ENCODE measurements around the gene CXCR1.
"Not testable (repeated sequence)": the region's sequence is repeated elsewhere in the genome, so short reads cannot be mapped to it uniquely, and the experiment has no call there.

The CXCR1 gene

GRCh38 chr2:218166791-218167190 is at the start of gene CXCR1:
CXCR1 (minus strand) TSS chr2:218166962; CDS start chr2:218165211, 1,751 bp downstream.
- peak; percentile 2 to 12 for DNase-seq (ENCODE audit: low read depth in 2 of 2)

DNA sequence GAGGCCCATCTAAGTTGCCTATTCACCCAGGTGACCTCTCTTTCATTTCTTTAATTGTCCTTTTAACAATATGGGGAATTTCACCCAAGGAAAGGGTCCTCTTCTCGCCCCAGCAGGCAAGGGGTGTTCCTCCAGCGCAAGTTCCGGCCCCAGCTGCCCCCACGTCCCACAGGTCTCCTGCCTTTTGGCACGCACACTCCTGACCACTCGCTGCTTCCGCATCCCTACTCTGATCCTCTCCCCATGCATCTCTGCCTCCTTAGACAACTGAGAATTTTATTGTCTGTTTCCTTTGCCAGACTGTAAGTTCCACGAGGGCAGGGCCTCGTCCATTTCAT is 49.5 kb upstream of the CXCR1 start:
- no peak for DNase-seq (ENCODE audit: low read depth in 2 of 2)

DNA sequence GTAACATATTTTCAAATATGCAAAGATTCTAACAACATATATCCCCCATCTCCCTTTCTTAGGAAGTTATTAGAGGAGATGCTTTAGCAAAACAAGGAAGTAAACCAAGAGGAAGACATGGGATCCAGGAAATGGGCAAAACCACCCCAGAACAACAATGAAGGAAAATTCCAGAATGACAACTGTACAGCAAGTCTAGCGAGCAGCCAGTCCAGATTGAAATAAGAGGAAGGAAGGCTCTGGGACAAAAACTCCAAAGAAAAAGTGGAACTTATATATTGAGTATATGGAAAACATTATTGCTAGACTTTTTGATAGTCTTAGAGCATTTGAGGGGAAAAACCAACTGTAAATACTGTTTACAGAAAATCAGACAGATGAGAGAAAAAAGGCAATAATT is 47.4 kb upstream of the CXCR1 start:
- no peak for DNase-seq (ENCODE audit: low read depth in 2 of 2)

GRCh38 chr2:218209078-218209477 is 42.3 kb upstream of the CXCR1 start:
- DNase-seq (ENCODE audit: low read depth in 2 of 2) = no peak

DNA sequence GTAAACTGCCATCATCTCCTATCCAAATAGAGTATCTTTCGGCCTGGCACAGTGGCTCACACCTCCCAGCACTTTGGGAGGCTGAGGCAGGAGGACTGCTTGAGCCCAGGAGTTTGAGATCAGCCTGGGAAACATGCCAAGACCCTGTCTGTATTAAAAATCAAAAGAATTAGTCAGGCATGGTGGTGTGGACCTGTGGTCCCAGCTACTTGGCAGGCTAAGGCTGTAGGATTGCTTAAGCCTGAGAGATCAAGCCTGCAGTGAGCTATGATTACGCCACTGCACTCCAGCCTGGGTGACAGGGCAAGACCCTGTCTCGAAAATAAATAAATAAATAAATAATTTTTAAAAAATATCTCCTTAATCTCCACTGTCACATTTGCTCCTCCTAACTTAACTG is 35.5 kb upstream of the CXCR1 start:
- DNase-seq (ENCODE audit: low read depth in 2 of 2) = no peak

DNA sequence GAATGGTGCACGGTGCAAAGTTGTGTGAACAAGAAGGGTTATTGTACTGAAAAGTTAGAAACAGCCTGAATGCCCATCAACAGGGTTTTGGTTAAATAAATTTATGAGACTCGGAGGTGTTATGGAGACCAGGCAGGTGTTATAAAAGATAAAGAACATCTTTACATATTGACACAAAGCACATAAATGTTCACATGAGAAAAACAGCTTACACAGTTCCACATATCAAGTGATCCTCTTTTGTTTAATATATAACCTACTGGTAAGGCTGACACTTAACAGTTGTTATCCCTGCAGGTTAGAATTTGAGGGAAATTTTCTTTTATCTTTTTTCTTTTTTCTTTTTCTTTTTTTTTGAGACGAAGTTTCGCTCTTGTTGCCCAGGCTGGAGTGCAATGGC is 30.2 kb upstream of the CXCR1 start:
- no peak for DNase-seq (ENCODE audit: low read depth in 2 of 2)

GRCh38 chr2:218194880-218195279 is 28.1 kb upstream of the CXCR1 start:
- no peak for DNase-seq (ENCODE audit: low read depth in 2 of 2)

GRCh38 chr2:218193701-218194100 is 26.9 kb upstream of the CXCR1 start:
- no peak for DNase-seq (ENCODE audit: low read depth in 2 of 2)

- no peak for DNase-seq (ENCODE audit: low read depth in 2 of 2)
Measured at GRCh38 chr2:218192902-218193430, 26.2 kb upstream of the CXCR1 start.

- DNase-seq (ENCODE audit: low read depth in 2 of 2) = no peak
Measured at GRCh38 chr2:218188528-218188927, 21.8 kb upstream of the CXCR1 start.

GRCh38 chr2:218187296-218188015 is 20.7 kb upstream of the CXCR1 start:
- no peak for DNase-seq (ENCODE audit: low read depth in 2 of 2)

GRCh38 chr2:218186876-218187275 is 20.1 kb upstream of the CXCR1 start:
- no peak for DNase-seq (ENCODE audit: low read depth in 2 of 2)

DNA sequence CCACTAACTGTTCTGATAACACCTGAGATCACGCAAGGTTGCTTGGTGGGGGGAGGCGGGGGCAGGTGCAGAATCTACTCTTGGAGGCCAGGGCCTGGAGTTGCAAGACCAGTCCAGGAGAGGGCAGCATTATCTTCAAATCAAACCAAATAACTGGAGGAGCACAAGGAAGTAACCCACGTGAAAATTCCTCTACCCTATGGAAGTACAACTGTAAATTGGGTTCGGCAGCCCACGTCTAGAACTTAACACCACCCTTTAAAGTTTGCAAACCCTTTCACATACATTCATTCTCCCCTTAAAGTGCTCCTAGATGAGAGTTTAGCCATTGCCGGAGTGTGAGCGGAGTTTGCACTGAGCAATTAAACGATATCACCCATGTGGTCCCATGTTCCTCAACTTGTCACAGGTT is 19.6 kb upstream of the CXCR1 start:
- DNase-seq (ENCODE audit: low read depth in 2 of 2) = peak; percentile 26 to 43

DNA sequence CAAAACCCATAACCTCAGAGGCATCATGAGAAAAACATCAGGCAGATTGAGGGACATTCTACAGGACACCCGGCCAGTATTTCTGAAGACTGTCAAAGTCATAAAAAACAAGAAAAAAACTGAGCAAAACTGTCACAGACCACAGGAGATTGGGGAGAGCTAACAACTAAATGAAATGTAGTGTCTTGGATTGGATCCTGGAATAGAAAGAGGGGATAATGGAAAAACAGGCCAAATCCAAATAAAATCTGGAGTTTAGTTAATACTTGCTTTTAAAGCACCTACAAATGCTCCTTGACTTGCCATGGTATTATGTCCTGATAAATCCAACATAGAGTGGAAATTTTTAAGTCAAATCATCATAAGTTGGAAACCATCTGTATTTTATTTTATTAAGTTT is 17.6 kb upstream of the CXCR1 start:
- DNase-seq (ENCODE audit: low read depth in 2 of 2) = no peak

GRCh38 chr2:218180467-218181114 is 13.8 kb upstream of the CXCR1 start:
- DNase-seq (ENCODE audit: low read depth in 2 of 2) = no peak

DNA sequence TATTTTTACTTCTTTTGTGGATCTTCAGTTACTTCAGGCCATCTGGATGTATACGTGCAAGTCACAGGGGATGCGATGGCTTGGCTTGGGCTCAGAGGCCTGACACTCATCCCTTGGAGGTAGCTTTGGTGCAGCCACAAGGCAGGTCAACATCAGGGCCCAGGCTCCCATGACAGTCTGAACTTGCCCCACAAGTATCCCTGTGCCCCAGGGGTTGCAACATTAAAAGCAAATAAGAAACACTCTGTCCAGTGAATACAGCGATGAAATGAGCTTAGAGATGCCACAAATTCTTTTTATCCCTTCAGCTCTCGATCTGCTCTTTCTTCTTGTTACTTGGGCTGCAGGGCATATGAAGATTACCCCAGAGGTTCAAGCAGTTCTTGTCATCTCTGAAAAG is 13.0 kb upstream of the CXCR1 start:
- DNase-seq (ENCODE audit: low read depth in 2 of 2) = no peak

DNA sequence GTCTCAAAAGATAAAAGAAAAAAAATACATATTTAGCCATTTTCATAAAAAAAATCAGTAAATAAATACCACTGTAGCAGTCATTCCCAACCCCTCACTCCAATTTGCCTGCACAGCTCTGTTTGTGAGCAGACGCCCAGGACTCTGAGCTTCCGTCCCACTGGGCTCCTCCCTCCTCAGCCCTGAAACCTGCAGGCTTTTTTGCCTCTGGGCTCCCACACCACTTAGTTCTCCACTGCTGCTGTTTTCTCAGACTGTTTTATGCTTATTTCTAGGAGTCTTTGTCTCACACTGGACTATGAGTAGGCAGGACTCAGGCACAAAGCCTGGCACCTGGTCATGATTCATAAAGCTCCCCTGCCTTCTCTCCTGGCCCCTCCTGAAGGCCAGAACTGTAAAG is 6.1 kb upstream of the CXCR1 start:
- DNase-seq (ENCODE audit: low read depth in 2 of 2) = no peak

DNA sequence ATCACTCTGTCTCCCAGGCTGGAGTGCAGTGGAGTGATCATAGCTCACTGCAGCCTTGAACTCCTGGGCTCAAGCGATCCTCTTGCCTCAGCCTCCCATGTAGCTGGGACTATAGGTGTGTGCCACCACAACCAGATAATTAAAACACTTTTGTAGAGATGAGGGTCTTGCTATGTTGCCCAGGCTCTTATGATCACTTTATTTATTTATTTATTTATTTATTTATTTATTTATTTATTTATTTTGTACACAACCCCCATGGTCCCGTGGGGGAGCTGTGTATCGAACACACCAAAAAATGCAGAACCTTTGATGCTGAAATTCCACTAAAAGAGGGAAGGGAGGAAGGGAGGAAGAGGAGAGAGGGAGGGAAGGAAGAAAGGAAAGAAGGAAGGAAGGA is 5.0 kb upstream of the CXCR1 start:
- DNase-seq (ENCODE audit: low read depth in 2 of 2) = not testable (repeated sequence)

DNA sequence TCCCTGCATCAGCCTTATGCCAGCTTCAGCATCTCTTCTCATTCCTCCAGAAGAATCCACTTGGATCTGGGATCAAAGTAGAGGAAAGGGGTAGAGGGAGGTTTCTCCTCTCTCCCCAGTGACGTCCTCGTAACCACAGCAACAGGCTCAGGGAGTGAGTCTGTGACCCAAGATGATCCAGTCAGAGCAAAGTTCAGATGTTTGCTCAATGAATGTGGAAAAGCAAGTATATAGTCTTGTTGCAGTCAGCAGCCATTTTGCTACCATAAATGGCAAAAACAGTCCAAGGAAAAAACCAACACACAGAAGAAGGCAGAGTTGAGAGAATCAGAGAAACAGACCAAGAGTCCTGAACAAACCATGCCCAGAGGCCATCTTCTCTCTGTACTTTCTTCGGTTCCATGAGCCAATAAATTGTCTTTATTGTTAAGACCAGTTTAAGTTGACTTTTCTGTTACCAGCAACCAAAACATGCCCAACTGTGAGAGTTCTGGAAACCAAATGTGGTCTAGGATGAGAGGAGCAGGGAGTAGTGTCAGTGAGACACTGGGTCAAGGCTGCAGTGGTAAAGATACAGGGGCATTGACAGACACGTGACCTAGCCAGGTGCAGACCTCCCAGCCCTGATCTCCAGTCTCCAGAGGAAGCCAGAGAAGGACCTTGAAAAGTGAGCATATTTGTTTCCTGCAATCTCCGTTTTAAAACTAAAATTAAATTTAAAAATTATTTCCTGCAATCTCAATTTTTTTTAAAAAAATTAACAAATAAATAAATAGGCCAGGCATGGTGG is 3.2 kb upstream of the CXCR1 start:
- DNase-seq (ENCODE audit: low read depth in 2 of 2) = no peak

DNA sequence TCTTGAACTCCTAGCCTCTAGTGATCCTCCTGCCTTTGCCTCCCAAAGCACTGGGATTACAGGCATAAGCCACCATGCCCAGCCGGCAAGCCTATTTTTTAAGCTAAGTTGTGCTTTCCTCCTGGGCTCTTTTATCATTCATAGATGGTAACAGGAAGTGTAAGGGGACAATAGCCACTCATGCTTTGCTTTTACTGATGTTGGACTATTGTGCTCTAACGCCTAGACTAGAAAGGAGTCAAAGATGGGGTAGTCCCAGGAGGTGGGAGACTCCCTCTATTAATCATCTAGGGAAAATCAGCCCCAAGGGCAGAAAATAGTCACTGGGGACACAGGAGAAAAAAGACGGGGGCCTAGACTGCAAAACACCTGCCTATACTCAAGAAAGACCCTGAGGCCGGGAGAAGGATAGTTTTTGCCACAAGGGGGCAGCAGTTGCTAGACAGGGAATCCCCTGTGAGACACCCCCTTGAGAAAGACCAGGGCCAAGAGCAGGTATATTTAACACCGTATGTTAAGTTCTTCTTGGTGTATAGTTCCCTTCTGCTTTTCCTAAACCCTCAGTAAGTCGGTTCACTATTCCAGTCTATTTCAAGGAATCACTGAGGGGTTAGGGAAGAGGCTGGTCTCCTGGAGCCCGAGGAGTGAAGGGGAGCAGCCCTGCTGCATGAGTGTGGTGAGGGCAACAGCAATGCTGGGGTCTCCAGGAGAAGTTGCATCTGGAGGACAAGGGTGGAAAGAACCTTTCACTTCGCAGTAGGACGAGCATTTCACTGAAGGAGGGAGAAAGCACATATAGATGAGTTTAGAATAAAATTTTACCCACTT is 2.1 kb upstream of the CXCR1 start:
- DNase-seq (ENCODE audit: low read depth in 2 of 2) = peak; percentile 55

DNA sequence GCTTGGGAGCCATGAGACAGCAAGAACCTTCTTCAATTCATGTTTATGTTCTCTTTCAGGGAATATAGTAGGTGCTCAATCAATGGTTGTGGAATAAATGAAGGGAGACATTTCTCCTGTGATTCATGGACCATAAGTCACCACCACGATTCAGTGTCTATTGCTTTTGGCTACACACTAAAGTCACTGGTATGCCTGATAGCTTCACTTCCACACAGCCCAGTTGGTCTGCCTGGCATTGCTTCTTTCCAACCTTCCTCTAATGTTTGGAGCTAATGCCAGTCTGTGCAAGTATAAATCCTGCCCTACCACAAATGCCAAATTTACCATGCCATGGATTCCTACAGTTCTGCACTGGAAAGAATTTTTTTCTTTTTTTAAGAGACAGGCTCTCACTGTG is 1.3 kb upstream of the CXCR1 start:
- no peak for DNase-seq (ENCODE audit: low read depth in 2 of 2)

- no peak for DNase-seq (ENCODE audit: low read depth in 2 of 2)
Measured at GRCh38 chr2:218162814-218163213, 3.9 kb downstream of the CXCR1 start.

All from activated CD8-positive, alpha-beta memory T cell treated with anti-CD3 and anti-CD28 coated beads for 4 hours (primary cell).